ENCODE data around the gene CLEC16A. TPM values are rescaled to one million over a fixed set of nuclear protein-coding genes. Genes with fewer than 3 reads are reported as not detected.

Gene CLEC16A
- total and polyA plus RNA-seq, 9 of the 15 experiments (the other 6 are each of a cell fraction or from before 2014, with no cell fraction given) = 1.00 to 22.3 (median 10.0) TPM

DNA sequence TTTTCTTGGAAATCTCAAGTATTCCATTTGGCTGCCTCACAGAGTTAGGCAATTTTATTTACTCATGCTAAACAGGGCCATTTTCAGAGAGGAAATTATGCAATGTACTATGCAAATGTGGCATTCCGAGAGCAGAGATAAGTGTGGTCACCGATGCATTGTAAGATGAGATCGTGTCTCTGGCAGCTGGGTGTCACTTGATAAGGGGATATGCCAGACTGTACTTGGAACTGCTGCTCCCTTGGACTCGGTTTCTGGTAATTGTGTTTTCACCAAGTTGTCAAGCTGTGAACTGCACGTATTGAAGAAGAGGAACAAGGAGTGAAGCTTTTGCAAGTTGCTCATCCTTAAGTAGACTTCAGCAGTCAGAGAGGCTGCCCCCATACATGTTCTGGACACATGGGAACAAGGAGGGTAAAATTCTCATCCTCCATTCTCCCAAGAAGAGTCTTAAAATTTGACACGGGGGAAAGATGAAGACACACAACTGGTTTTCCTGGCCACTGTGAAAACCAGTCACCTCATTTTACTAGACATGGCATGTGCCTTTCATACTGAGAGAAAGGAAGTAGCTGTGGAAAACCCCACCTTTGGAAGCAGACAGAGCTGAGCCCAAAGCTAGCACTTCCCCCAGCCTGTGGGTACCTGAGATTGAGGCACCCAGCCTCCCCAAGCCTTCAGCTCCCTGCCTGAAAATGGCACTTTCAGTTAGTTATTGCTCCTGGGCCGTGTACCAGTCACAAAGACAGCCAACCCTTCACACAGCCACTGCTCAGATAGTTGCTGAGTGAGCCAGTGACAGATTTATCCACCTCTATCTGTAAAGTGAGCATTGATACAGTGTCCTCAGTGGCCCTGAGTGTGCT, 160.9 kb downstream of the CLEC16A start (continued):
- TF ChIP-seq CEBPB (tag; IDR thresholded peaks at IDR 0.05) (peak; percentile 100), GABPB1 (CRISPR knock-in tag; IDR thresholded peaks at IDR 0.05) (peak; percentile 71), NFRKB (IDR thresholded peaks at IDR 0.05; ENCODE audit: low read depth) (peak; percentile 34; the same call in 1 of the 2 replicates), ZNF507 (tag; conservative IDR thresholded peaks at IDR 0.05) (no peak), ZNF274 (IDR thresholded peaks at IDR 0.05; ENCODE audit: borderline replicate concordance, low read depth, low read length) (peak; percentile 46; the same call in 1 of the 2 replicates), SIN3B (IDR thresholded peaks at IDR 0.05; ENCODE audit: low read depth) (no peak), SMAD4 (CRISPR knock-in tag; conservative IDR thresholded peaks at IDR 0.05) (peak; percentile 98), CXXC5 (CRISPR knock-in tag; IDR thresholded peaks at IDR 0.05) (peak; percentile 90), NR2C1 (IDR thresholded peaks at IDR 0.05) (peak; percentile 23; the same call in 1 of the 2 replicates), NR2C1 (tag; IDR thresholded peaks at IDR 0.05) (peak; percentile 71), ASH1L (IDR thresholded peaks at IDR 0.05; ENCODE audit: borderline replicate concordance, low read depth, partially characterized antibody) (no peak), CBX5 (IDR thresholded peaks at IDR 0.05; ENCODE audit: borderline replicate concordance, low read depth) (no peak), TFAM (CRISPR knock-in tag; conservative IDR thresholded peaks at IDR 0.05) (no peak), POLR3G (IDR thresholded peaks at IDR 0.05; ENCODE audit: extremely low read depth, insufficient read length, insufficient replicate concordance) (no peak), KLF6 (CRISPR knock-in tag; IDR thresholded peaks at IDR 0.05; ENCODE audit: borderline replicate concordance) (no peak; the same call in 1 of the 2 replicates), GATAD2A (IDR thresholded peaks at IDR 0.05) (peak; percentile 94), HMG20A (CRISPR knock-in tag; conservative IDR thresholded peaks at IDR 0.05) (peak; percentile 12; the same call in 1 of the 2 replicates), CREB1 (IDR thresholded peaks at IDR 0.05) (peak; percentile 76), CREB1 (CRISPR knock-in tag; IDR thresholded peaks at IDR 0.05) (peak; percentile 77; the same call in 1 of the 2 replicates), HIVEP1 (CRISPR knock-in tag; IDR thresholded peaks at IDR 0.05) (peak; percentile 70; the same call in 1 of the 2 replicates), HDAC8 (tag; IDR thresholded peaks at IDR 0.05) (no peak)
- TF ChIP-seq, protein P1, sequence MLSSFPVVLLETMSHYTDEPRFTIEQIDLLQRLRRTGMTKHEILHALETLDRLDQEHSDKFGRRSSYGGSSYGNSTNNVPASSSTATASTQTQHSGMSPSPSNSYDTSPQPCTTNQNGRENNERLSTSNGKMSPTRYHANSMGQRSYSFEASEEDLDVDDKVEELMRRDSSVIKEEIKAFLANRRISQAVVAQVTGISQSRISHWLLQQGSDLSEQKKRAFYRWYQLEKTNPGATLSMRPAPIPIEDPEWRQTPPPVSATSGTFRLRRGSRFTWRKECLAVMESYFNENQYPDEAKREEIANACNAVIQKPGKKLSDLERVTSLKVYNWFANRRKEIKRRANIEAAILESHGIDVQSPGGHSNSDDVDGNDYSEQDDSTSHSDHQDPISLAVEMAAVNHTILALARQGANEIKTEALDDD (IDR thresholded peaks at IDR 0.05) = peak; percentile 90
- TF ChIP-seq, protein P2, sequence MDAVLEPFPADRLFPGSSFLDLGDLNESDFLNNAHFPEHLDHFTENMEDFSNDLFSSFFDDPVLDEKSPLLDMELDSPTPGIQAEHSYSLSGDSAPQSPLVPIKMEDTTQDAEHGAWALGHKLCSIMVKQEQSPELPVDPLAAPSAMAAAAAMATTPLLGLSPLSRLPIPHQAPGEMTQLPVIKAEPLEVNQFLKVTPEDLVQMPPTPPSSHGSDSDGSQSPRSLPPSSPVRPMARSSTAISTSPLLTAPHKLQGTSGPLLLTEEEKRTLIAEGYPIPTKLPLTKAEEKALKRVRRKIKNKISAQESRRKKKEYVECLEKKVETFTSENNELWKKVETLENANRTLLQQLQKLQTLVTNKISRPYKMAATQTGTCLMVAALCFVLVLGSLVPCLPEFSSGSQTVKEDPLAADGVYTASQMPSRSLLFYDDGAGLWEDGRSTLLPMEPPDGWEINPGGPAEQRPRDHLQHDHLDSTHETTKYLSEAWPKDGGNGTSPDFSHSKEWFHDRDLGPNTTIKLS (IDR thresholded peaks at IDR 0.05; ENCODE audit: borderline replicate concordance, low read depth) = peak; percentile 54; the same call in 1 of the 2 replicates
- TF ChIP-seq, protein P3, sequence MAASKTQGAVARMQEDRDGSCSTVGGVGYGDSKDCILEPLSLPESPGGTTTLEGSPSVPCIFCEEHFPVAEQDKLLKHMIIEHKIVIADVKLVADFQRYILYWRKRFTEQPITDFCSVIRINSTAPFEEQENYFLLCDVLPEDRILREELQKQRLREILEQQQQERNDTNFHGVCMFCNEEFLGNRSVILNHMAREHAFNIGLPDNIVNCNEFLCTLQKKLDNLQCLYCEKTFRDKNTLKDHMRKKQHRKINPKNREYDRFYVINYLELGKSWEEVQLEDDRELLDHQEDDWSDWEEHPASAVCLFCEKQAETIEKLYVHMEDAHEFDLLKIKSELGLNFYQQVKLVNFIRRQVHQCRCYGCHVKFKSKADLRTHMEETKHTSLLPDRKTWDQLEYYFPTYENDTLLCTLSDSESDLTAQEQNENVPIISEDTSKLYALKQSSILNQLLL (CRISPR knock-in tag; IDR thresholded peaks at IDR 0.05; ENCODE audit: borderline replicate concordance) = no peak
- TF ChIP-seq, protein P4, sequence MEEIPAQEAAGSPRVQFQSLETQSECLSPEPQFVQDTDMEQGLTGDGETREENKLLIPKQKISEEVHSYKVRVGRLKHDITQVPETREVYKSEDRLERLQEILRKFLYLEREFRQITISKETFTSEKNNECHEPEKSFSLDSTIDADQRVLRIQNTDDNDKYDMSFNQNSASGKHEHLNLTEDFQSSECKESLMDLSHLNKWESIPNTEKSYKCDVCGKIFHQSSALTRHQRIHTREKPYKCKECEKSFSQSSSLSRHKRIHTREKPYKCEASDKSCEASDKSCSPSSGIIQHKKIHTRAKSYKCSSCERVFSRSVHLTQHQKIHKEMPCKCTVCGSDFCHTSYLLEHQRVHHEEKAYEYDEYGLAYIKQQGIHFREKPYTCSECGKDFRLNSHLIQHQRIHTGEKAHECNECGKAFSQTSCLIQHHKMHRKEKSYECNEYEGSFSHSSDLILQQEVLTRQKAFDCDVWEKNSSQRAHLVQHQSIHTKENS (CRISPR knock-in tag; IDR thresholded peaks at IDR 0.05) = no peak

All from K562 (cell line).